Embryonic facial prominence (tissue), 1 donor: ENCODE results near the gene IQCC.
A peak's percentile ranks its signal among the peaks of the same experiment; 100 is the strongest.

Source experiments
- DNase-seq: peaks from one replicate; pipeline ENCODE4 v3.0.0-alpha.2; 2016; ENCODE audit errors: extremely low spot score

Gene IQCC

GRCh38 chr1:32195972-32196823, 9.3 kb upstream of the IQCC start:
- no peak for DNase-seq

GRCh38 chr1:32197074-32197473, 8.4 kb upstream of the IQCC start:
- DNase-seq = no peak

GRCh38 chr1:32197837-32198236, 7.6 kb upstream of the IQCC start:
- no peak for DNase-seq

GRCh38 chr1:32198237-32199042, 7.0 kb upstream of the IQCC start:
- DNase-seq = no peak

- DNase-seq = no peak
Measured at GRCh38 chr1:32199043-32199716, 6.3 kb upstream of the IQCC start.

GRCh38 chr1:32199717-32200072, 5.8 kb upstream of the IQCC start:
- no peak for DNase-seq

GRCh38 chr1:32200226-32201010, 5.1 kb upstream of the IQCC start, which contains the start of gene CCDC28B:
CCDC28B (plus strand) TSS chr1:32200595; CDS start chr1:32201936, 1,341 bp downstream.
- peak; percentile 60 for DNase-seq

GRCh38 chr1:32201011-32201855, 4.2 kb upstream of the IQCC start:
- no peak for DNase-seq

GRCh38 chr1:32204943-32205361, 519 bp upstream of the IQCC start:
- DNase-seq = no peak

GRCh38 chr1:32208469-32208868, 3.0 kb downstream of the IQCC start:
- DNase-seq = no peak

- no peak for DNase-seq
Measured at GRCh38 chr1:32208891-32209328, 3.4 kb downstream of the IQCC start, which contains the start of gene DCDC2B. DCDC2B (plus strand) TSS chr1:32209089; CDS start chr1:32209094, 5 bp downstream.

- no peak for DNase-seq
Measured at GRCh38 chr1:32215629-32216480, 10.4 kb downstream of the IQCC start.

- DNase-seq = no peak
Measured at GRCh38 chr1:32216566-32216965, 11.1 kb downstream of the IQCC start.

- DNase-seq = no peak
Measured at GRCh38 chr1:32219022-32219421, 13.6 kb downstream of the IQCC start.

- DNase-seq = no peak
Measured at GRCh38 chr1:32220746-32221580, 15.5 kb downstream of the IQCC start.

- no peak for DNase-seq
Measured at GRCh38 chr1:32221581-32221979, 16.1 kb downstream of the IQCC start.

- DNase-seq = peak; percentile 90
Measured at GRCh38 chr1:32221980-32222755, 16.7 kb downstream of the IQCC start, which contains the start of the genes EIF3I and TMEM234. EIF3I (plus strand) TSS chr1:32222407; CDS start chr1:32222442, 35 bp downstream. TMEM234 (minus strand) TSS chr1:32222353; CDS start chr1:32222322, 31 bp downstream.
